A549 (cell line): ENCODE data around the gene SLC25A4. TPM values are rescaled to one million over a fixed set of nuclear protein-coding genes. Genes with fewer than 3 reads are reported as not detected.

Source experiments
- ATAC-seq, 2 experiments: fragments of 200-7000 bp in 1 of 2; fragments of >200 bp in 1 of 2; cut with Nextera tagmentation in 1 of 2; cut with Tn5 transposase in 1 of 2; 3 replicates each; pipeline versions ENCODE4 v1.8.0 to v1.9.1; 2018 to 2020; ENCODE audit warnings: mild to moderate bottlenecking in 1 of 2, moderate library complexity in 1 of 2
- CTCF ChIA-PET: fragments of 300-600 bp; sonication (Branson Sonifier 250); formaldehyde crosslinking; extraction: SDS; loops from one replicate; lab custom pipeline; 2021; ENCODE audit warnings: antibody characterized with exemption, inconsistent platforms; lab: Yijun Ruan, JAX
- POLR2A ChIA-PET: fragments of 350-600 bp; formaldehyde crosslinking; extraction: SDS; loops from one replicate; lab custom pipeline; 2021; ENCODE audit warnings: antibody characterized with exemption, inconsistent platforms; lab: Yijun Ruan, JAX
- DNase-seq, 2 experiments: peaks; one replicate each; pipeline versions ENCODE4 v3.0.0 to v3.0.0-alpha.2; 2011 to 2016; ENCODE audit warnings: low read depth in 1 of 2, low spot score in 1 of 2
- FAIRE-seq: peaks from 2 replicates; lab custom pipeline; 2011; peaks lifted over from hg19 to GRCh38; lab: Jason Lieb, UNC
- H3K27ac ChIP-seq, 2 experiments: fragments of >200 bp; sonication (Bioruptor Twin); formaldehyde crosslinking; 3 replicates each; pipeline ENCODE4 v1.5.1; 2016 to 2017
- H3K4me1 ChIP-seq: fragments of >200 bp; sonication (Bioruptor Twin); formaldehyde crosslinking; 3 replicates; pipeline ENCODE4 v1.6.1; 2016
- H3K4me2 ChIP-seq: fragments of >200 bp; sonication (Bioruptor Twin); formaldehyde crosslinking; 3 replicates; pipeline ENCODE4 v1.6.1; 2016
- H3K4me3 ChIP-seq: fragments of >200 bp; sonication (Bioruptor Twin); formaldehyde crosslinking; 3 replicates; pipeline ENCODE4 v1.5.1; 2016
- H3K9me3 ChIP-seq: fragments of >200 bp; sonication (Bioruptor Twin); formaldehyde crosslinking; 3 replicates; pipeline ENCODE4 v1.6.1; 2016
- BHLHE40 ChIP-seq: IDR thresholded peaks from 2 replicates; pipeline ENCODE4 v1.6.1; 2012; ENCODE audit warnings: low read depth, low read length, inconsistent platforms
- CBX2 ChIP-seq: fragments of 200-600 bp; sonication (generic); IDR thresholded peaks from 2 replicates; pipeline ENCODE4 v1.6.1; 2016; ENCODE audit warnings: low read depth, mild to moderate bottlenecking, borderline replicate concordance
- CBX8 ChIP-seq: fragments of 200-600 bp; sonication (generic); IDR thresholded peaks from 2 replicates; pipeline ENCODE4 v1.6.1; 2016
- CEBPB ChIP-seq, 2 experiments: fragments of >200 bp in 1 of 2; sonication (Bioruptor Twin) in 1 of 2; formaldehyde crosslinking in 1 of 2; IDR thresholded peaks; 2 replicates each; pipeline ENCODE4 v1.6.1; 2012 to 2016
- EHMT2 ChIP-seq: fragments of 200-600 bp; sonication (generic); IDR thresholded peaks from 2 replicates; pipeline ENCODE4 v1.6.1; 2016; ENCODE audit warnings: antibody characterized with exemption, low read depth, mild to moderate bottlenecking, moderate library complexity
- FOSB ChIP-seq: fragments of 250-450 bp; sonication (Bioruptor Pico); IDR thresholded peaks from 2 replicates; pipeline ENCODE4 v1.5.0; 2020; ENCODE audit warnings: mild to moderate bottlenecking, moderate library complexity
- FOSL2 ChIP-seq, 2 experiments: fragments of 450-650 bp in 1 of 2; fragments of >200 bp in 1 of 2; sonication (Bioruptor Twin) in 1 of 2; formaldehyde crosslinking; IDR thresholded peaks; 2 replicates each; pipeline versions ENCODE4 v1.5.0 to v1.6.1; 2016 to 2020; ENCODE audit warnings: mild to moderate bottlenecking in 1 of 2, moderate library complexity in 1 of 2
- FOXS1 ChIP-seq: fragments of 250-450 bp; sonication (Bioruptor Pico); IDR thresholded peaks from 2 replicates; pipeline ENCODE4 v1.5.0; 2020; ENCODE audit warnings: mild to moderate bottlenecking, moderate library complexity
- HOXA7 ChIP-seq: fragments of 250-450 bp; sonication (Bioruptor Pico); IDR thresholded peaks from 2 replicates; pipeline ENCODE4 v1.5.0; 2020; ENCODE audit warnings: mild to moderate bottlenecking, moderate library complexity
- HOXB13 ChIP-seq: fragments of 250-450 bp; sonication (Bioruptor Pico); IDR thresholded peaks from 2 replicates; pipeline ENCODE4 v1.5.0; 2020; ENCODE audit warnings: low read depth, mild to moderate bottlenecking, moderate library complexity
- HOXB5 ChIP-seq: fragments of 250-450 bp; sonication (Bioruptor Pico); IDR thresholded peaks from 2 replicates; pipeline ENCODE4 v1.5.0; 2020; ENCODE audit warnings: mild to moderate bottlenecking, moderate library complexity
- JUN ChIP-seq, 2 experiments: fragments of >200 bp; sonication (Bioruptor Twin); formaldehyde crosslinking; IDR thresholded peaks; 2 replicates in 1 of 2; 3 replicates in 1 of 2; pipeline ENCODE4 v1.6.1; 2016 to 2017
- KDM1A ChIP-seq: fragments of 200-600 bp; sonication (generic); IDR thresholded peaks from 2 replicates; pipeline ENCODE4 v1.6.1; 2016; ENCODE audit warnings: low read depth, mild to moderate bottlenecking
- MYC ChIP-seq: IDR thresholded peaks from 2 replicates; pipeline ENCODE4 v1.6.1; 2012; ENCODE audit warnings: mild to moderate bottlenecking, inconsistent platforms, low read length, improper control_type of control experiment, borderline replicate concordance
- NFE2L2 ChIP-seq: fragments of 150-350 bp; conservative IDR thresholded peaks from 2 replicates; pipeline ENCODE4 v1.6.1; 2014; ENCODE audit warnings: low read length
- POLR2A ChIP-seq: IDR thresholded peaks from 2 replicates; pipeline ENCODE4 v1.6.1; 2012; ENCODE audit warnings: mild to moderate bottlenecking, low read length
- RARB ChIP-seq: fragments of 250-450 bp; sonication (Bioruptor Pico); IDR thresholded peaks from 2 replicates; pipeline ENCODE4 v1.8.0; 2021; ENCODE audit warnings: mild to moderate bottlenecking, moderate library complexity
- RCOR1 ChIP-seq: fragments of 150-350 bp; IDR thresholded peaks from 2 replicates; pipeline ENCODE4 v1.6.1; 2014; ENCODE audit warnings: antibody characterized with exemption, low read length, low read depth
- RFX5 ChIP-seq: fragments of 450-650 bp; IDR thresholded peaks from 2 replicates; pipeline ENCODE4 v1.7.1; 2014; ENCODE audit warnings: antibody characterized with exemption, mild to moderate bottlenecking, moderate library complexity
- TFCP2L1 ChIP-seq: fragments of 250-450 bp; sonication (Bioruptor Pico); IDR thresholded peaks from 2 replicates; pipeline ENCODE4 v1.5.0; 2021; ENCODE audit warnings: mild to moderate bottlenecking
- ZC3H11A ChIP-seq: fragments of 450-650 bp; IDR thresholded peaks from 2 replicates; pipeline ENCODE4 v1.6.1; 2014; ENCODE audit warnings: antibody characterized with exemption, mild to moderate bottlenecking
- ZFP36 ChIP-seq: fragments of 450-650 bp; IDR thresholded peaks from 2 replicates; pipeline ENCODE4 v1.6.1; 2014; ENCODE audit warnings: borderline replicate concordance; ENCODE audit not compliant: partially characterized antibody
- ZSCAN20 ChIP-seq: fragments of 250-450 bp; sonication (Bioruptor Pico); IDR thresholded peaks from 2 replicates; pipeline ENCODE4 v1.8.0; 2022; ENCODE audit warnings: mild to moderate bottlenecking, moderate library complexity
- WGBS: methylation state at CpG from one replicate; pipeline ENCODE4 v1.1.6; 2017; ENCODE audit errors: missing lambda C conversion rate; 5-methylcytosine and 5-hydroxymethylcytosine counted together
- polyA plus RNA-seq, 4 experiments: library from polyadenylated mRNA; depleted of rRNA in 3 of 4; stranded (reverse); fragments of >200 nt; fragmentation: RNase III in 1 of 4; extraction: RNeasy Plus Mini Kit Qiagen cat#74134 plus additional on column Dnase treatment in 1 of 4; gene quantifications; 2 replicates in 3 of 4; 3 replicates in 1 of 4; pipeline ENCODE4 v1.2.3, GENCODE V29; 2011 to 2017
- TF ChIP-seq, protein P1 (sequence below): fragments of >200 bp; sonication (Bioruptor Twin); formaldehyde crosslinking; IDR thresholded peaks from 3 replicates; pipeline ENCODE4 v1.6.1; 2016
- TF ChIP-seq, protein P2 (sequence below): fragments of >200 bp; sonication (Bioruptor Twin); formaldehyde crosslinking; IDR thresholded peaks from 2 replicates; pipeline ENCODE4 v1.6.1; 2016
- TF ChIP-seq, protein P3 (sequence below): fragments of 200-600 bp; sonication (generic); IDR thresholded peaks from 2 replicates; pipeline ENCODE4 v1.6.1; 2016; ENCODE audit warnings: antibody characterized with exemption, mild to moderate bottlenecking, moderate library complexity
- TF ChIP-seq, protein P4 (sequence below): fragments of 250-450 bp; sonication (Bioruptor Pico); IDR thresholded peaks from 2 replicates; pipeline ENCODE4 v1.5.0; 2021; ENCODE audit warnings: mild to moderate bottlenecking, moderate library complexity, borderline replicate concordance
- TF ChIP-seq, protein P5 (sequence below): fragments of 150-350 bp; IDR thresholded peaks from 2 replicates; pipeline ENCODE4 v1.6.1; 2014; ENCODE audit warnings: low read depth, mild to moderate bottlenecking, low read length
- TF ChIP-seq, protein P6 (sequence below): IDR thresholded peaks from 2 replicates; pipeline ENCODE4 v1.6.1; 2012
- TF ChIP-seq, protein P7 (sequence below): fragments of 450-650 bp; IDR thresholded peaks from 2 replicates; pipeline ENCODE4 v1.6.1; 2014; ENCODE audit warnings: antibody characterized with exemption
- TF ChIP-seq, protein P8 (sequence below): IDR thresholded peaks from 2 replicates; pipeline ENCODE4 v1.6.1; 2012

SLC25A4 gene
- polyA plus RNA-seq, 2 of the 4 experiments (the other 2 are of a cell fraction): 15.4 to 16.9 TPM

DNA sequence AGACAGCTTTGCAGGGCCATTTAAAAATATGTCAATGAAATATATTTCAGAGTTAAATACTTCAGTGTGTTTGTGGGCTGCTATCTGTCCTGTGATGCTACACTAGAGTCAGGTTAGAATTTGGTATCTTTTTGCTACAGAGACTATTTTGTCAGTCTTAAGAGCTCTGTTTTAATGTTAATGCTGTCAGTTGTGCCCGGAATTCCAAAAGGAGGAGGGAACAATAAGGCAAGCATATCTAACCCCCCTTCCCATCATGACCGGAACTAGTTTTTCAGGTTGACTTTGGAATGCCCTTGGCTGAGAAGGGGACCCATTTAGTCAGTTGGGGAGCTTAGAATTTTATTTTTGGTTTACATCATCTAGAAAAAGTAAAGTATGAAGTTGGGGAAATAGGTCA, 34.9 kb upstream of the SLC25A4 start:
- ChIA-PET POLR2A (no interaction called here), CTCF (interaction anchor here (1.0 to 1.3 kb wide), 5 partner anchors 9 to 67 kb away, joined by 3 to 5 read pairs (median 4); no protein-coding TSS in a partner anchor)
- no peak for ATAC-seq
- no peak overlapping the region for H3K27ac ChIP-seq
- DNase-seq: no peak
- peaks cover 11% of the 10 kb centered on the region; the same call in 2 of the 3 replicates for H3K4me1 ChIP-seq
- 67% methylated on average over 2 of the region's 2 CpGs for WGBS
- no peaks in the 10 kb centered on the region for H3K9me3 ChIP-seq
- no peak overlapping the region for H3K4me3 ChIP-seq
- H3K4me2 ChIP-seq: no peak overlapping the region
- no peak for FAIRE-seq
- TF ChIP-seq EHMT2 (no peak), ZFP36 (no peak), FOXS1 (CRISPR knock-in tag) (no peak), ZSCAN20 (CRISPR knock-in tag) (no peak), NFE2L2 (no peak), ZC3H11A (no peak), CBX8 (no peak), HOXB13 (no peak), MYC (no peak), RCOR1 (no peak), KDM1A (no peak), HOXB5 (CRISPR knock-in tag) (no peak), FOSB (CRISPR knock-in tag) (no peak), RARB (CRISPR knock-in tag) (no peak)
- TF ChIP-seq, protein P1, sequence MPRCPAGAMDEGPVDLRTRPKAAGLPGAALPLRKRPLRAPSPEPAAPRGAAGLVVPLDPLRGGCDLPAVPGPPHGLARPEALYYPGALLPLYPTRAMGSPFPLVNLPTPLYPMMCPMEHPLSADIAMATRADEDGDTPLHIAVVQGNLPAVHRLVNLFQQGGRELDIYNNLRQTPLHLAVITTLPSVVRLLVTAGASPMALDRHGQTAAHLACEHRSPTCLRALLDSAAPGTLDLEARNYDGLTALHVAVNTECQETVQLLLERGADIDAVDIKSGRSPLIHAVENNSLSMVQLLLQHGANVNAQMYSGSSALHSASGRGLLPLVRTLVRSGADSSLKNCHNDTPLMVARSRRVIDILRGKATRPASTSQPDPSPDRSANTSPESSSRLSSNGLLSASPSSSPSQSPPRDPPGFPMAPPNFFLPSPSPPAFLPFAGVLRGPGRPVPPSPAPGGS: no peak
- TF ChIP-seq, protein P2, sequence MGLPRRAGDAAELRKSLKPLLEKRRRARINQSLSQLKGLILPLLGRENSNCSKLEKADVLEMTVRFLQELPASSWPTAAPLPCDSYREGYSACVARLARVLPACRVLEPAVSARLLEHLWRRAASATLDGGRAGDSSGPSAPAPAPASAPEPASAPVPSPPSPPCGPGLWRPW: no peak
- TF ChIP-seq, protein P3, sequence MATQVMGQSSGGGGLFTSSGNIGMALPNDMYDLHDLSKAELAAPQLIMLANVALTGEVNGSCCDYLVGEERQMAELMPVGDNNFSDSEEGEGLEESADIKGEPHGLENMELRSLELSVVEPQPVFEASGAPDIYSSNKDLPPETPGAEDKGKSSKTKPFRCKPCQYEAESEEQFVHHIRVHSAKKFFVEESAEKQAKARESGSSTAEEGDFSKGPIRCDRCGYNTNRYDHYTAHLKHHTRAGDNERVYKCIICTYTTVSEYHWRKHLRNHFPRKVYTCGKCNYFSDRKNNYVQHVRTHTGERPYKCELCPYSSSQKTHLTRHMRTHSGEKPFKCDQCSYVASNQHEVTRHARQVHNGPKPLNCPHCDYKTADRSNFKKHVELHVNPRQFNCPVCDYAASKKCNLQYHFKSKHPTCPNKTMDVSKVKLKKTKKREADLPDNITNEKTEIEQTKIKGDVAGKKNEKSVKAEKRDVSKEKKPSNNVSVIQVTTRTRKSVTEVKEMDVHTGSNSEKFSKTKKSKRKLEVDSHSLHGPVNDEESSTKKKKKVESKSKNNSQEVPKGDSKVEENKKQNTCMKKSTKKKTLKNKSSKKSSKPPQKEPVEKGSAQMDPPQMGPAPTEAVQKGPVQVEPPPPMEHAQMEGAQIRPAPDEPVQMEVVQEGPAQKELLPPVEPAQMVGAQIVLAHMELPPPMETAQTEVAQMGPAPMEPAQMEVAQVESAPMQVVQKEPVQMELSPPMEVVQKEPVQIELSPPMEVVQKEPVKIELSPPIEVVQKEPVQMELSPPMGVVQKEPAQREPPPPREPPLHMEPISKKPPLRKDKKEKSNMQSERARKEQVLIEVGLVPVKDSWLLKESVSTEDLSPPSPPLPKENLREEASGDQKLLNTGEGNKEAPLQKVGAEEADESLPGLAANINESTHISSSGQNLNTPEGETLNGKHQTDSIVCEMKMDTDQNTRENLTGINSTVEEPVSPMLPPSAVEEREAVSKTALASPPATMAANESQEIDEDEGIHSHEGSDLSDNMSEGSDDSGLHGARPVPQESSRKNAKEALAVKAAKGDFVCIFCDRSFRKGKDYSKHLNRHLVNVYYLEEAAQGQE: no peak
- TF ChIP-seq, protein P4, sequence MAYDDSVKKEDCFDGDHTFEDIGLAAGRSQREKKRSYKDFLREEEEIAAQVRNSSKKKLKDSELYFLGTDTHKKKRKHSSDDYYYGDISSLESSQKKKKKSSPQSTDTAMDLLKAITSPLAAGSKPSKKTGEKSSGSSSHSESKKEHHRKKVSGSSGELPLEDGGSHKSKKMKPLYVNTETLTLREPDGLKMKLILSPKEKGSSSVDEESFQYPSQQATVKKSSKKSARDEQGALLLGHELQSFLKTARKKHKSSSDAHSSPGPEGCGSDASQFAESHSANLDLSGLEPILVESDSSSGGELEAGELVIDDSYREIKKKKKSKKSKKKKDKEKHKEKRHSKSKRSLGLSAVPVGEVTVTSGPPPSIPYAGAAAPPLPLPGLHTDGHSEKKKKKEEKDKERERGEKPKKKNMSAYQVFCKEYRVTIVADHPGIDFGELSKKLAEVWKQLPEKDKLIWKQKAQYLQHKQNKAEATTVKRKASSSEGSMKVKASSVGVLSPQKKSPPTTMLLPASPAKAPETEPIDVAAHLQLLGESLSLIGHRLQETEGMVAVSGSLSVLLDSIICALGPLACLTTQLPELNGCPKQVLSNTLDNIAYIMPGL: no peak
- TF ChIP-seq, protein P5, sequence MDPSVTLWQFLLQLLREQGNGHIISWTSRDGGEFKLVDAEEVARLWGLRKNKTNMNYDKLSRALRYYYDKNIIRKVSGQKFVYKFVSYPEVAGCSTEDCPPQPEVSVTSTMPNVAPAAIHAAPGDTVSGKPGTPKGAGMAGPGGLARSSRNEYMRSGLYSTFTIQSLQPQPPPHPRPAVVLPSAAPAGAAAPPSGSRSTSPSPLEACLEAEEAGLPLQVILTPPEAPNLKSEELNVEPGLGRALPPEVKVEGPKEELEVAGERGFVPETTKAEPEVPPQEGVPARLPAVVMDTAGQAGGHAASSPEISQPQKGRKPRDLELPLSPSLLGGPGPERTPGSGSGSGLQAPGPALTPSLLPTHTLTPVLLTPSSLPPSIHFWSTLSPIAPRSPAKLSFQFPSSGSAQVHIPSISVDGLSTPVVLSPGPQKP: no peak

DNA sequence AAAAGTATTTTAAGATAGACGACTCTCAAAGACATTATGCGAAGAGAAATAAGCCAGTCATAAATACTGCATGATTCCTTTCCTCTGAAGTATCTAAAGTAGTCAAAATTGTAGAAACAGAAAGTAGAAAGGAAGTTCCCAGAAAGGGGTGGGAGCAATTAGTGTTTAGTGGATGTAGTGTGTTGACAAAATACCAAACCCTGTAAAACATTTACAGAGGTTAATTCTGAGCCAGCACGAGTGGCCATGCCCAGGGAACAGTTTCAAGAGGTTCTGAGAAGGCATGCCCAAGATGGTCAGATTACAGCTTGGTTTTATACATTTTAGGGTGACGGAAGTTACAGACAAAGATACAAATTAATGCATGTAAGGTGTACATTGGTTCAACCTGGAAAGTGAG, 34.4 kb upstream of the SLC25A4 start:
- ChIA-PET CTCF (interaction anchor here (1.0 to 1.3 kb wide), 5 partner anchors 9 to 68 kb away, joined by 3 to 5 read pairs (median 4); no protein-coding TSS in a partner anchor), POLR2A (no interaction called here)
- WGBS: 62% methylated on average over 4 of the region's 4 CpGs
- FAIRE-seq: no peak
- Histone ChIP-seq H3K4me3 (no peak overlapping the region), H3K9me3 (no peaks in the 10 kb centered on the region), H3K27ac (no peak overlapping the region), H3K4me2 (no peak overlapping the region), H3K4me1 (peaks cover 11% of the 10 kb centered on the region; the same call in 2 of the 3 replicates)
- ATAC-seq: no peak
- DNase-seq: no peak
- TF ChIP-seq CEBPB (IDR thresholded peaks at IDR 0.05) (no peak), TFCP2L1 (no peak), ZSCAN20 (CRISPR knock-in tag) (no peak), BHLHE40 (no peak), CBX2 (no peak), JUN (IDR thresholded peaks at IDR 0.05) (no peak), RFX5 (no peak), POLR2A (no peak), FOSL2 (IDR thresholded peaks at IDR 0.05) (no peak), FOSL2 (CRISPR knock-in tag; IDR thresholded peaks at IDR 0.05) (no peak), HOXA7 (no peak)
- TF ChIP-seq, protein P6, sequence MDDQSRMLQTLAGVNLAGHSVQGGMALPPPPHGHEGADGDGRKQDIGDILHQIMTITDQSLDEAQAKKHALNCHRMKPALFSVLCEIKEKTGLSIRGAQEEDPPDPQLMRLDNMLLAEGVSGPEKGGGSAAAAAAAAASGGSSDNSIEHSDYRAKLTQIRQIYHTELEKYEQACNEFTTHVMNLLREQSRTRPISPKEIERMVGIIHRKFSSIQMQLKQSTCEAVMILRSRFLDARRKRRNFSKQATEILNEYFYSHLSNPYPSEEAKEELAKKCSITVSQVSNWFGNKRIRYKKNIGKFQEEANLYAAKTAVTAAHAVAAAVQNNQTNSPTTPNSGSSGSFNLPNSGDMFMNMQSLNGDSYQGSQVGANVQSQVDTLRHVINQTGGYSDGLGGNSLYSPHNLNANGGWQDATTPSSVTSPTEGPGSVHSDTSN: no peak
- TF ChIP-seq, protein P7, sequence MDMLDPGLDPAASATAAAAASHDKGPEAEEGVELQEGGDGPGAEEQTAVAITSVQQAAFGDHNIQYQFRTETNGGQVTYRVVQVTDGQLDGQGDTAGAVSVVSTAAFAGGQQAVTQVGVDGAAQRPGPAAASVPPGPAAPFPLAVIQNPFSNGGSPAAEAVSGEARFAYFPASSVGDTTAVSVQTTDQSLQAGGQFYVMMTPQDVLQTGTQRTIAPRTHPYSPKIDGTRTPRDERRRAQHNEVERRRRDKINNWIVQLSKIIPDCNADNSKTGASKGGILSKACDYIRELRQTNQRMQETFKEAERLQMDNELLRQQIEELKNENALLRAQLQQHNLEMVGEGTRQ: no peak
- TF ChIP-seq, protein P8, sequence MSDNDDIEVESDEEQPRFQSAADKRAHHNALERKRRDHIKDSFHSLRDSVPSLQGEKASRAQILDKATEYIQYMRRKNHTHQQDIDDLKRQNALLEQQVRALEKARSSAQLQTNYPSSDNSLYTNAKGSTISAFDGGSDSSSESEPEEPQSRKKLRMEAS: no peak
